K562 (cell line): ENCODE data around the gene DYRK1A. TPM values are rescaled to one million over a fixed set of nuclear protein-coding genes. Genes with fewer than 3 reads are reported as not detected.

Source experiments
- DACH1 ChIP-seq: fragments of 450-650 bp; IDR thresholded peaks from 2 replicates; pipeline ENCODE4 v1.6.1; 2018; ENCODE audit not compliant: partially characterized antibody
- E4F1 ChIP-seq: fragments of 250-450 bp; sonication (Bioruptor Pico); IDR thresholded peaks from 2 replicates; pipeline ENCODE4 v1.5.0; 2021; ENCODE audit warnings: mild to moderate bottlenecking, borderline replicate concordance
- HNRNPLL ChIP-seq: fragments of 200-400 bp; formaldehyde crosslinking; IDR thresholded peaks from 2 replicates; pipeline ENCODE4 v1.6.1; 2017; ENCODE audit warnings: low read length, low read depth, mild to moderate bottlenecking; ENCODE audit not compliant: poor library complexity, severe bottlenecking
- HOXB6 ChIP-seq: fragments of 250-450 bp; sonication (Bioruptor Pico); IDR thresholded peaks from 2 replicates; pipeline ENCODE4 v1.5.1; 2022; ENCODE audit warnings: mild to moderate bottlenecking, borderline replicate concordance
- NFE2 ChIP-seq: IDR thresholded peaks from 2 replicates; pipeline ENCODE4 v1.6.1; 2014; ENCODE audit warnings: antibody characterized with exemption, low read depth
- POLR2AphosphoS5 ChIP-seq: IDR thresholded peaks from 2 replicates; pipeline ENCODE4 v1.6.1; 2011; ENCODE audit warnings: mild to moderate bottlenecking, low read depth, low read length, moderate library complexity; ENCODE audit not compliant: control insufficient read depth, insufficient read depth
- PRPF4 ChIP-seq: fragments of 200-400 bp; formaldehyde crosslinking; IDR thresholded peaks from one replicate; pipeline ENCODE4 v1.6.1; 2017; ENCODE audit warnings: low read length, low read depth, mild to moderate bottlenecking; ENCODE audit not compliant: insufficient read depth, poor library complexity, severe bottlenecking
- SMAD2 ChIP-seq: fragments of 150-350 bp; IDR thresholded peaks from 2 replicates; pipeline ENCODE4 v1.6.1; 2014; ENCODE audit warnings: low read depth, mild to moderate bottlenecking, low read length
- SMARCE1 ChIP-seq: fragments of 450-650 bp; IDR thresholded peaks from 2 replicates; pipeline ENCODE4 v1.7.1; 2016; ENCODE audit warnings: mild to moderate bottlenecking
- ZNF12 ChIP-seq: sonication (generic); formaldehyde crosslinking; IDR thresholded peaks from 2 replicates; pipeline ENCODE4 v1.4.0; 2020; ENCODE audit warnings: mild to moderate bottlenecking, missing genetic modification reagents
- ZSCAN29 ChIP-seq: fragments of 450-650 bp; IDR thresholded peaks from 2 replicates; pipeline ENCODE4 v1.6.1; 2017
- polyA plus RNA-seq, 8 experiments: library from polyadenylated mRNA; depleted of rRNA in 4 of 8; stranded (reverse) in 5 of 8; unstranded in 3 of 8; fragments of >200 nt; fragmentation: Nextera tagmentation in 2 of 8; fragmentation: Illumina TruSeq in 1 of 8; extraction: Ambion mirVana in 2 of 8; extraction: Trizol in 1 of 8; gene quantifications; 2 replicates each; pipeline versions ENCODE4 v1.2.1 to v1.2.3, GENCODE V29; 2011 to 2014; ENCODE audit warnings: inconsistent platforms in 1 of 8, missing spikeins in 1 of 8
- total RNA-seq, 7 experiments: library from RNA; depleted of rRNA in 6 of 7; stranded (reverse); fragments of >200 nt in 6 of 7; fragmentation: Illumina TruSeq in 2 of 7; extraction: Trizol in 2 of 7; gene quantifications; 2 replicates each; pipeline versions ENCODE4 v1.2.1 to v1.2.3, GENCODE V29; 2011 to 2021; ENCODE audit warnings: low replicate concordance in 1 of 7
- TF ChIP-seq, protein P1 (sequence below), 2 experiments: IDR thresholded peaks; 2 replicates each; pipeline ENCODE4 v1.6.1; 2012; ENCODE audit warnings: improper control_type of control experiment in 2 of 2, low read depth in 2 of 2, low read length in 2 of 2, borderline replicate concordance in 1 of 2
- TF ChIP-seq, protein P2 (sequence below): fragments of 150-350 bp; conservative IDR thresholded peaks from 2 replicates; pipeline ENCODE4 v1.6.1; 2014; ENCODE audit warnings: low read length
- TF ChIP-seq, protein P3 (sequence below): fragments of 250-450 bp; sonication (Bioruptor Pico); IDR thresholded peaks from 2 replicates; pipeline ENCODE4 v1.8.0; 2022; ENCODE audit warnings: inconsistent platforms
- TF ChIP-seq, protein P4 (sequence below): fragments of 200-800 bp; sonication (Bioruptor generic); IDR thresholded peaks from 2 replicates; pipeline ENCODE4 v1.6.1; 2017; ENCODE audit warnings: missing genetic modification characterization, missing compliant biosample characterization

Gene DYRK1A
- total and polyA plus RNA-seq, 9 of the 15 experiments (the other 6 are each of a cell fraction or from before 2014, with no cell fraction given) = 3.7 to 64.8 (median 42.3) TPM

- TF ChIP-seq, protein P1, sequence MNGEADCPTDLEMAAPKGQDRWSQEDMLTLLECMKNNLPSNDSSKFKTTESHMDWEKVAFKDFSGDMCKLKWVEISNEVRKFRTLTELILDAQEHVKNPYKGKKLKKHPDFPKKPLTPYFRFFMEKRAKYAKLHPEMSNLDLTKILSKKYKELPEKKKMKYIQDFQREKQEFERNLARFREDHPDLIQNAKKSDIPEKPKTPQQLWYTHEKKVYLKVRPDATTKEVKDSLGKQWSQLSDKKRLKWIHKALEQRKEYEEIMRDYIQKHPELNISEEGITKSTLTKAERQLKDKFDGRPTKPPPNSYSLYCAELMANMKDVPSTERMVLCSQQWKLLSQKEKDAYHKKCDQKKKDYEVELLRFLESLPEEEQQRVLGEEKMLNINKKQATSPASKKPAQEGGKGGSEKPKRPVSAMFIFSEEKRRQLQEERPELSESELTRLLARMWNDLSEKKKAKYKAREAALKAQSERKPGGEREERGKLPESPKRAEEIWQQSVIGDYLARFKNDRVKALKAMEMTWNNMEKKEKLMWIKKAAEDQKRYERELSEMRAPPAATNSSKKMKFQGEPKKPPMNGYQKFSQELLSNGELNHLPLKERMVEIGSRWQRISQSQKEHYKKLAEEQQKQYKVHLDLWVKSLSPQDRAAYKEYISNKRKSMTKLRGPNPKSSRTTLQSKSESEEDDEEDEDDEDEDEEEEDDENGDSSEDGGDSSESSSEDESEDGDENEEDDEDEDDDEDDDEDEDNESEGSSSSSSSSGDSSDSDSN (IDR thresholded peaks at IDR 0.05; ENCODE audit: borderline replicate concordance in 1 of 2, low read depth in 2 of 2, low read length in 2 of 2) = no peak
- no peak for TF ChIP-seq SMAD2
- TF ChIP-seq E4F1 (CRISPR knock-in tag) = no peak
- TF ChIP-seq ZSCAN29 = no peak
- TF ChIP-seq, protein P2, sequence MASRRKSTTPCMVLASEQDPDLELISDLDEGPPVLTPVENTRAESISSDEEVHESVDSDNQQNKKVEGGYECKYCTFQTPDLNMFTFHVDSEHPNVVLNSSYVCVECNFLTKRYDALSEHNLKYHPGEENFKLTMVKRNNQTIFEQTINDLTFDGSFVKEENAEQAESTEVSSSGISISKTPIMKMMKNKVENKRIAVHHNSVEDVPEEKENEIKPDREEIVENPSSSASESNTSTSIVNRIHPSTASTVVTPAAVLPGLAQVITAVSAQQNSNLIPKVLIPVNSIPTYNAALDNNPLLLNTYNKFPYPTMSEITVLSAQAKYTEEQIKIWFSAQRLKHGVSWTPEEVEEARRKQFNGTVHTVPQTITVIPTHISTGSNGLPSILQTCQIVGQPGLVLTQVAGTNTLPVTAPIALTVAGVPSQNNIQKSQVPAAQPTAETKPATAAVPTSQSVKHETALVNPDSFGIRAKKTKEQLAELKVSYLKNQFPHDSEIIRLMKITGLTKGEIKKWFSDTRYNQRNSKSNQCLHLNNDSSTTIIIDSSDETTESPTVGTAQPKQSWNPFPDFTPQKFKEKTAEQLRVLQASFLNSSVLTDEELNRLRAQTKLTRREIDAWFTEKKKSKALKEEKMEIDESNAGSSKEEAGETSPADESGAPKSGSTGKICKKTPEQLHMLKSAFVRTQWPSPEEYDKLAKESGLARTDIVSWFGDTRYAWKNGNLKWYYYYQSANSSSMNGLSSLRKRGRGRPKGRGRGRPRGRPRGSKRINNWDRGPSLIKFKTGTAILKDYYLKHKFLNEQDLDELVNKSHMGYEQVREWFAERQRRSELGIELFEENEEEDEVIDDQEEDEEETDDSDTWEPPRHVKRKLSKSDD = no peak
- TF ChIP-seq PRPF4 = no peak
- TF ChIP-seq, protein P3, sequence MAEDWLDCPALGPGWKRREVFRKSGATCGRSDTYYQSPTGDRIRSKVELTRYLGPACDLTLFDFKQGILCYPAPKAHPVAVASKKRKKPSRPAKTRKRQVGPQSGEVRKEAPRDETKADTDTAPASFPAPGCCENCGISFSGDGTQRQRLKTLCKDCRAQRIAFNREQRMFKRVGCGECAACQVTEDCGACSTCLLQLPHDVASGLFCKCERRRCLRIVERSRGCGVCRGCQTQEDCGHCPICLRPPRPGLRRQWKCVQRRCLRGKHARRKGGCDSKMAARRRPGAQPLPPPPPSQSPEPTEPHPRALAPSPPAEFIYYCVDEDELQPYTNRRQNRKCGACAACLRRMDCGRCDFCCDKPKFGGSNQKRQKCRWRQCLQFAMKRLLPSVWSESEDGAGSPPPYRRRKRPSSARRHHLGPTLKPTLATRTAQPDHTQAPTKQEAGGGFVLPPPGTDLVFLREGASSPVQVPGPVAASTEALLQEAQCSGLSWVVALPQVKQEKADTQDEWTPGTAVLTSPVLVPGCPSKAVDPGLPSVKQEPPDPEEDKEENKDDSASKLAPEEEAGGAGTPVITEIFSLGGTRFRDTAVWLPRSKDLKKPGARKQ (CRISPR knock-in tag) = no peak
- TF ChIP-seq, protein P4, sequence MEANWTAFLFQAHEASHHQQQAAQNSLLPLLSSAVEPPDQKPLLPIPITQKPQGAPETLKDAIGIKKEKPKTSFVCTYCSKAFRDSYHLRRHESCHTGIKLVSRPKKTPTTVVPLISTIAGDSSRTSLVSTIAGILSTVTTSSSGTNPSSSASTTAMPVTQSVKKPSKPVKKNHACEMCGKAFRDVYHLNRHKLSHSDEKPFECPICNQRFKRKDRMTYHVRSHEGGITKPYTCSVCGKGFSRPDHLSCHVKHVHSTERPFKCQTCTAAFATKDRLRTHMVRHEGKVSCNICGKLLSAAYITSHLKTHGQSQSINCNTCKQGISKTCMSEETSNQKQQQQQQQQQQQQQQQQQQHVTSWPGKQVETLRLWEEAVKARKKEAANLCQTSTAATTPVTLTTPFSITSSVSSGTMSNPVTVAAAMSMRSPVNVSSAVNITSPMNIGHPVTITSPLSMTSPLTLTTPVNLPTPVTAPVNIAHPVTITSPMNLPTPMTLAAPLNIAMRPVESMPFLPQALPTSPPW = no peak
- TF ChIP-seq POLR2AphosphoS5 = no peak
- peak; percentile 67; the same call in 1 of the 2 replicates for TF ChIP-seq NFE2
- no peak for TF ChIP-seq HNRNPLL
- TF ChIP-seq ZNF12 (CRISPR knock-in tag) = peak; percentile 60; the same call in 1 of the 2 replicates
- TF ChIP-seq HOXB6 = no peak
- no peak for TF ChIP-seq DACH1
- peak; percentile 14; the same call in 1 of the 2 replicates for TF ChIP-seq SMARCE1
Measured at GRCh38 chr21:37564924-37565529, 198.5 kb downstream of the DYRK1A start (continued).
